GM21723 (cell line): ENCODE measurements around the gene MGAT4B.
"Not testable (repeated sequence)": the region's sequence is repeated elsewhere in the genome, so short reads cannot be mapped to it uniquely, and the experiment has no call there.

ENCODE experiments used
- ATAC-seq: cut with Tn5 transposase; IDR thresholded peaks from one replicate; pipeline ENCODE4 v1.9.1; 2021; ENCODE audit warnings: mild to moderate bottlenecking, moderate library complexity; ENCODE audit not compliant: unreplicated experiment

The MGAT4B gene

GRCh38 chr5:179806250-179807048 lies at the start of gene MGAT4B:
Gene MGAT4B (minus strand): TSS chr5:179806866. CDS start chr5:179806583, 283 bp downstream.
- peak; percentile 75 for ATAC-seq

GRCh38 chr5:179854356-179854755 lies 47.7 kb upstream of the MGAT4B start:
- ATAC-seq = no peak

GRCh38 chr5:179852993-179853547 lies 46.4 kb upstream of the MGAT4B start:
- peak; percentile 92 for ATAC-seq

- ATAC-seq = no peak
Measured at GRCh38 chr5:179841621-179842020, 35.0 kb upstream of the MGAT4B start.

GRCh38 chr5:179840766-179841165 lies 34.1 kb upstream of the MGAT4B start:
- ATAC-seq = no peak

GRCh38 chr5:179840321-179840720 lies 33.7 kb upstream of the MGAT4B start:
- ATAC-seq = no peak

- ATAC-seq = no peak
Measured at GRCh38 chr5:179839328-179840256, 32.9 kb upstream of the MGAT4B start.

GRCh38 chr5:179837076-179838011 lies 30.7 kb upstream of the MGAT4B start:
- ATAC-seq = no peak

- ATAC-seq = no peak
Measured at GRCh38 chr5:179836225-179837019, 29.8 kb upstream of the MGAT4B start.

- not testable (repeated sequence) for ATAC-seq
Measured at GRCh38 chr5:179834871-179835270, 28.2 kb upstream of the MGAT4B start.

- ATAC-seq = no peak
Measured at GRCh38 chr5:179834120-179834519, 27.5 kb upstream of the MGAT4B start.

- ATAC-seq = no peak
Measured at GRCh38 chr5:179833709-179834070, 27.0 kb upstream of the MGAT4B start.

GRCh38 chr5:179833056-179833708 lies 26.5 kb upstream of the MGAT4B start:
- ATAC-seq = no peak

- no peak for ATAC-seq
Measured at GRCh38 chr5:179832039-179832745, 25.5 kb upstream of the MGAT4B start.

- ATAC-seq = no peak
Measured at GRCh38 chr5:179830818-179831468, 24.3 kb upstream of the MGAT4B start.

GRCh38 chr5:179829732-179830435 lies 23.2 kb upstream of the MGAT4B start:
- ATAC-seq = no peak

GRCh38 chr5:179828756-179829421 lies 22.2 kb upstream of the MGAT4B start:
- no peak for ATAC-seq
